ENCODE data around the gene PARP4.
"Not testable (repeated sequence)": the region's sequence is repeated elsewhere in the genome, so short reads cannot be mapped to it uniquely, and the experiment has no call there.

The PARP4 gene

DNA sequence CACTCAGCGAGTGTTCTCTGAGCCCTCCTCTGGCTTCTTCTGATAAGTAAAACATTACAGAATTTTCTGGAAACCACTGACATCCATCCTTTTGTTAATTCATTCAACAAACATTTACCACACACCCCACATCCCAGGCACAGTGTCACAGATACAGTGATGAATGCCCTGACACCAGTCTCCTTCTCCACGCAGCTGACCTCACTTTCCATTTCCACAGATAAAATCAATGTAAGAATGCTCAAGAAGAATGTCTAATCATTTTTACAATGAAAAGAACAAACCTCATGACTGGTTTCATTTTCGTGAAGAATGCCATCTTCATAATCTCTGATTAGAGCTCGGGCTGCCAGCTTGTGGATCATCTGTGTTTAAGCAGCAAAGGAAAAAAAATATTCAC, 69.2 kb downstream of the PARP4 start:
- no peak for DNase-seq

DNA sequence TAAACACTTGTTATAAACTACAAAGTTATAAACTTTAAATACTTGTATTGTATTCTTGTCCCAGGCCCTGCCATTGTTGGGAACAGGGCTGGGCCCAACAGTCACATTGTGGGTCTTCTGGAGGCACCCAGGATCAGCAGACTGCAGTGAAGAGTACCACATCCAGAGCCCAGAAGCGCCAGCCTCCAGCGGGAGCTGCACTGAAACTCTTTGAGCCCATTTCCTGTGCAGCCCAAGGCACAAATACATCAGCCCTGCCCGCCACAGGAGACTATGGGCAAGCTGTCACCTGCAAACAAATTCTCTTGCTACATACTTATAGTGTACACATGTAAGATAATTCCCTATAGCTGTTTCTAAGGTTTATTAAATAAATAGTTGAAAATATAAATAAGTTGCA, 86.5 kb downstream of the PARP4 start:
- DNase-seq, result not testable (repeated sequence)

DNA sequence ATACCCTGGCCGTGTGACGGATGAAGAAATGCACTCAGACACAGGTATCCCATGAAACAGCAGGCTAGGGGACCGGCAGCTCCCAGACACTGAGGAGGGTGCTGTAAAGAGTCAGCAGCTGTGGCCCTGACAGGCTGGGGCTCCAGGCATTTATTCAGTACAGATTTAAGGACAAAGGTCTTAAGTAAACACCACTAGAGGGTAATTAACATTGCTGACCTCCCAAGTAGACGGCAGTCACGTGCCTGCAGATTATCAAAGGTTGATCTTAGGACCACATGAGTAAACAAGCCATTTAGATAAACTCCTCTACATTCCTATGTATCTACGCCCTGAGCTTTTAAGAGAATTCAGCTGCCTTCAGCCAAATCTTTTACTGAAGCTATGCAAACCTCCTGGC, 92.9 kb downstream of the PARP4 start:
- DNase-seq, result not testable (repeated sequence)

DNA sequence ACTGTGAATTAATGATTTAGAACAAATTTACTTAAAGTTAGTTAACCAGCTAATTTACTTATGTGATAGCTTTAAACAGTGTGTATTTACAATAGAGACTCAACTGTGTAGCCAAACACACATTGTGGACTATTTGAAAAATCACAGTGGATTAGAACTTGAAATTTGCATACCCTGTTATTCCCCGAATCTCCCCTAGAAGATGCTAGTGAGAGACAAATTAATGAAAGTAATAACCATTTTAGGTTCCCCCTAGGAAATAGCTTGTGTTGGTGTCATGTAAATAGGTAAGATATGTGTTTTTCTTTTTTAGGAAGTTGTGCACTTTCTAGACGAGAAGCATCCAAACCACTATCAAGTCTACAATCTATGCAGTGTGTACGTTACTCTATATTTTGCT, 104.7 kb downstream of the PARP4 start:
- DNase-seq, result no peak

DNA sequence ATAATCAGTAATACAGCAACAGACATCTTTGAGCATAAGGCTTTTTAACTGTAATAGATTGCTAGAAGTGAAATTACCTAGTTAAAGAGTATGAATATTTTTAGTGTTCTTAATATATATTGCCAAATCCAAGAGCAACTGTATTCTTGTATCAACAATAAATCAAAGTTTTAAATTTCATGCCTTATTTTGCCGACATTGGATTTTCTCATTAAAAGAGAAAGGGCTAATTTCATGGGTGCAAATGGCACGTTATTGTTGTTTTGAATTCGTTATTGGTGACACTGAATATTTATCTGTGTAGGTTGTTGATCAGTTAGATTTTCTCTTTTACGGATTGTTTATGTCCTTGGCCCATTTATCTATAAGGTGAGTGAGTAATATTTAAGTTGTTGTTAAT, 106.1 kb downstream of the PARP4 start:
- DNase-seq, result no peak

DNA sequence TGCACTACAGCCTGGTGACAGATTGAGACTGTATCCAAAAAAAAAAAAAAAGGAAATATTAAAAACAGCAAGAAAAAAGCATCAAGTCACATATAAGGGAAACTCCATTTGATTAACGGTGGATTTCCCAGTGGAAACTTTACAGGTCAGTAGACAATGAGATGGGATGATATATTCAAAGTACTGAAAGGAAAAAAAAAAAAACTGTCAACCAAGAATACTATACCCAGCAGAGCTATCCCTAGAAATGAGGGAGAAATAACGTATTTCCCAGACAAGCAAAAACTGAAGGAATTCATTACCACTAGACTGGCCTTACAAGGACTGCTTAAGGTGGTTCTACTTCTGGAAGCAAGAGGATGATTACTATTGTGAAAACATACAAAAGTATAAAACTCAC, 115.8 kb downstream of the PARP4 start:
- DNase-seq, result no peak

DNA sequence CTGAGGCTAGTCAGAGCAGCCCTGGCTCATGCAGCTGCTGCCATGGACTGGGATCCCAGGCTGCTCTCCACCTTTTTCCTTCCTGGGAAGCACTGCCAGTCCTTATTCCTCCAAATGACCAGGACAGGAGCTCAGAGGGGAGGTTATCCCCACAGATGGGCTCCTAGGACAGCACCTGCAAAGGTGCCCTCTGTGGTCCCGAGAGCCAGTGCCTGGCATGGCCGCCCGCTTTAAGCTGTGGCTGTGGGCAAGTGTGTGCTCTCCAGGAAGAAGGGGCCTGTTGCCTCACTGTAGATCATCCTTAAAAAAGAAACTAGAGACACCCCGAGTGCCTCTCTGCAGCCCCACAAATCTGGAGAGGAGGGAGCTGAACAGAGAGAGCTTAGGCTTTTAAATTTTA, 119.6 kb downstream of the PARP4 start:
- DNase-seq, result no peak

DNA sequence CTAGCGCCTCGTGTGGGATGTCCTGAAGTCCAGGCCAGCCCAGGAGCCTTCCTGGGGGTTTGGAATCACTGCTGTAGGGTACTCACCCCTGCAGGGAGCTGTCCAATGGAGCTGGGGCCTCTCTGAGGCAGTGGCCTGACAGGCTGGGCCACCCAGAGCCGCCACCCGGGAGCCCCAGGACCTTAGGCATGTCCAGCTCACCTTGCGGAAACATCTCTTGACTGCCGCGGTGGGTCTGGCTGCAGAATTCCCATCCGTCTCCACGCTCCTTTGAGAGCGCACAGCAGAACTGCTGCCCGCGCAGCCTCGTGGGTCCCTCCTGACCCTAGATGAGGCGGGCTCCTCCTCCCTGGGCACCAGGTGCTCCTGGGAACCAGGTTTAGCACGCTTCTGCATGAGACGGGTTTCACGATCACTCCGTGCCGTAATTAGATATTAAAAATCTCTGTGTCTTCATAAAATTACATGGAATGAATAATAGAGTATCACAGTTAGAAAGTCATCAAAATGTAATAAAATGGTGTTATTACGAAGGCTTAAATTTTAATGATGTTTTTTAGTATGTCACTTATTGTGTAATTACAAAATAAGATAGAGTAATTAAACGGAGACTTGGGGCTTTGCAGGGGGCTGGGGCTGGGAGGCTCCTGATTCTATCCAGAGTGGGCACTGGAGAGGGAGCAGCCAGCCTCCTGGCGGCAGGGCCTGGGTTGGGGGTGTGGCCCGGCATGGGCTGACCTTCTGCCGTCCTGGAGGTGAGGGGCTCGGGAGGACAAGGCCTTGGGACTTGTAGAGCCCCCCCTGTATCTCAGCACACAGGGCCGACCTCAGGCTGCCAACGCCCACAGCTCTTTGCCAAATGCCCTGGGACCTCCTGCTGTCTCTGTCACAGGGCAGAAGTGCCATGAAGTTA, 120.6 kb downstream of the PARP4 start:
- not testable (repeated sequence) for DNase-seq

DNA sequence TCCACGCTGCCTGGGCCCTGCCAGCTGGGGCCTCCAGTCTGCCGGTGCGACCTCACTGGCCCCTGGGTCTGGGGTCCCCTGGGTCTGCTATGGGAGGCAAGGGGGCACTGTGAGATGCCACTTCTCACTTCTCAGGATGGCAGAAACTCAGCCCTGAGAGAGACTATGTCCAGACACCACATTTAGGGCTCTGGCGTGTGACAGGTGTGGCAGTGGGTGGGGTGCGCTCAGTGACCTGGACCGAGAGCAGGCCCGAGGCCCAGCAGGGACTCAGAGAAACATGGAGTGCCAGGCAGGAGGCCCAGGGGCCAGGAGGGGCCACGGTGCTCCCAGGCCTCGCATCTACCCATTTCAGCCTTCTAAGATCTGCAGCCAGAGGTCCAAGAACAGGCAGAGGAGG, 121.8 kb downstream of the PARP4 start:
- not testable (repeated sequence) for DNase-seq

DNA sequence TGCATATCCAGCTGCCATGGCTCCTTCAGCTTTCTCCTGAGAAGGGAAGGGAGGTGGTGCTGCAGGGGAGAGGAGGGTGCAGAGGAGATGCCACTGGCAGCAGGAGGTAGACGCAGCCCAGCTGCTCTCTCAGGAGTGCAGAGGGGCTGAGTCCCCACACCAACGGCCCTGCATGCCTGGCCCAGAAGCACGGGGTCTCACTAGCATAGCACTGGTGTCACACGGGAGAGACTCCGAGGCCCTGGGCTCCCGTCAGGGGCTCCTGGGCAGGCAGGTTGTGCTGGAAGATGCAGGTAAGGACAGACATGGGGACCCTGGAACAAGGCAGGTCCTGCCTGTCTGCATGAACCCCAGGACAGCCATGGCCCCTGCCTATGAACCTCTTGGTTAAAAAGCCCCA, 123.1 kb downstream of the PARP4 start:
- no peak for DNase-seq

DNA sequence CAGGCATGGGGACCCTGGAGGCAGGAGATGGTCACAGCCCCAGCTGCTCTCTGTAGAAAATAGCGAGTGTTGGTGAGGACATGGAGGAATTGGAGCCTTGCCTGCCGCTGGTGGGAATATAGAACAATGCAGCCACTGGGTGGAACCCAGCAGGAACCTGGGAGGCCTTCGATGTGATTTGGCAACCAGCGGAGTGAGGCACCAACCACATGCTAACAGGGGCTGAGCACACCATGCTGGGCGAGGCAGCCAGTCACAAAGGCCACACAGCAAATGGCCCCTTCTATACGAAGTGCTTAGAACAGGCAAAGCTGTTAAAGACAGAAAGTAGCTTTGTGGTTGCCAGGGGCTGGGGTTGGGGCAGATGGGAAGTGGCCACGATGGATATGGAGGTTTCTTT, 123.8 kb downstream of the PARP4 start:
- DNase-seq, result not testable (repeated sequence)

DNA sequence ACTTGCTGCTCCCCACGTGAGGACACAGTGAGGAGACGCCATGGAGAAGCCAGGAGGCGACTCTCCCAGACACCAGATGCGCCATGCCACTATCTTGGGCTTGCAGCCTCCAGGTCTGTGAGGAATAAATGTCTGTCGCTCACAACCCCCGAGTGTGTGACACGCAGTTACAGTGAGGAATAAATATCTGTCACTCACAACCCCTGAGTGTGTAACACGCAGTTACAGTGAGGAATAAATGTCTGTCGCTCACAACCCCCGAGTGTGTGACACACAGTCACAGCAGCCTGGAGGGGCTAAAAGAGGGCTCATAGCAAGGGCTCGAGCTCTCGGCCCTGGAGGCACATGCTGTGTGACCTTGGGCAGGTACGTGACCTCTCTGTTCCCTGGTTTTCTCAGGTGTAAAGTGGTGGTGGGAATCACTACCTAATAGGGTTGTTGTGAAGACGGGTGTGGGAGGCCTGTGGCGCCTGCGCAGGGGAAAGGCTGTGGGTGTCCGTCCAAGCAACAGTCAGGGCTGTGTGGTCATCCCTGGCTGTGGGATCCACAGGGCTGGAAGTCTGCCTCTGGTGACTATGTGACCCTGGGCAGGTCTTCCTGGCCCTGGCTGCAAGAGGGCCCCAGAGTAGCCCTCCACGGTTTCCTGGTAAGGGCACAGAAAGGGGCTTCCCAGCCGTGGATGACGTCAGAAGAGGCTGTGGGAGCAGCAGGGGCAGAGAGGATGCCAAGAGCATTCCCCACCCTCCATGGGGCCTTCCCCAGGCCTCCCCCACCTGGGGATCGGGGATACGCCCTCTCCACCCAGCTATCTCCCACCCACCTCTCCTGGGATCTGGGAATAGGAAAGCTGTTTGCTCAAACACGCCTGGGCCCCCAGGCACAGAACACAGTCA, 125.5 kb downstream of the PARP4 start:
- no peak for DNase-seq

DNA sequence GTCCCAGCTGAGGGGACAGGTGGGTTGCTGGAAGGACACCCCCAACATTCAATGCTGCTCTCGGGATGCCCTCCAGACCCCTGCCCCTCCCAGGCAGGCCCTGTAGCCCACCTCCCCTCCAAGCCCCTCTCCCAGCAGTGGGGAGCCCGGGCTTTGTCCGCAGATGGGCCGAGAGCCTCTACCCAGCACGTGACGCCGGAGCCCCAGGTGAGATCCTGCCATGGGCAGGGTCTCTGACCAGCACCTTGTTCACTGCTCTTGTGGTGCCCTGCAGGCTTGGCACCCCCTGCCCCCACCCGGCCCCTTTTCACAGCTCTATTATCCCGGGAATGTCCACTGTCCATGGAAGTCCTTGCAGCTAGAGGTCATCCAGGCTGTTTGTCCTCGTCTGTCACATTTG, 126.7 kb downstream of the PARP4 start:
- no peak for DNase-seq

DNA sequence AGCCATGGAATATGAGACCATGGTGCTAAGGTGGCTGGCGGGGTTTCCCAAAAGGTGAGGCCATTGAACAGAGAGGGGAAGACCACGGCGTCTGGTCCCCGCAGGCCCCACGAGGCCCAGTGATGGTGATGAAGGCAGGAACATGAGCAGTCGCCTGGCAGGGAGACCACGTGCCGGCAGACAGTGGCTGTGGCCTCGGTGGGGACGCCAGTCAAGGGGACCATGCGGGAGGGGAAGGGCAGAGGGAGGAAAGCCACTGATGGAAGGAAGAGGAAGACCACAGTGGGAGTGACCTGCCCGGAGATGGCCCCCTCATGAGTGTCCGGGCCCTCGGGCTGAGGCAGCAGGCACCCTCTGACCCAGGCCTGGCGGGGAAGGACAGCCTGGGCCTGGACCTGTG, 127.6 kb downstream of the PARP4 start:
- not testable (repeated sequence) for DNase-seq

DNA sequence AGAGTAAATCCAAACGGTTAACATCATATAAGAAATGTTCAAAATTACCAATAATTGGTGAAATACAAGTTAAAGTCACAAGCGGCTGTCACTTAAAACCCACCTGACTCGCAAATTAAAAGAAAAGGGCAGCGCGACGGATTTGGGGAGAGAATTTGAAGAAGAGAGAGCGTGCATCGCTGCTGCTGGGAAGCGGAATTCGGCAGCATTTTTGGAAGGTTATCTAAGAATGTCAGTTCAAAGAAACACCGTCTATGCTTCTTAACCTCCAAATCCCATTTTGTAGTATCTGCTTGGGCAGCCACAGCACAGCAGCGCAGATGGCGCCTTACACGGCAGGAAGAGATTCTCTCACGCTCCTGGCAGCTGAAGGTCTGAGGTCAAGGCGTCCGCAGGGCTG, 128.5 kb downstream of the PARP4 start:
- DNase-seq, result not testable (repeated sequence)

DNA sequence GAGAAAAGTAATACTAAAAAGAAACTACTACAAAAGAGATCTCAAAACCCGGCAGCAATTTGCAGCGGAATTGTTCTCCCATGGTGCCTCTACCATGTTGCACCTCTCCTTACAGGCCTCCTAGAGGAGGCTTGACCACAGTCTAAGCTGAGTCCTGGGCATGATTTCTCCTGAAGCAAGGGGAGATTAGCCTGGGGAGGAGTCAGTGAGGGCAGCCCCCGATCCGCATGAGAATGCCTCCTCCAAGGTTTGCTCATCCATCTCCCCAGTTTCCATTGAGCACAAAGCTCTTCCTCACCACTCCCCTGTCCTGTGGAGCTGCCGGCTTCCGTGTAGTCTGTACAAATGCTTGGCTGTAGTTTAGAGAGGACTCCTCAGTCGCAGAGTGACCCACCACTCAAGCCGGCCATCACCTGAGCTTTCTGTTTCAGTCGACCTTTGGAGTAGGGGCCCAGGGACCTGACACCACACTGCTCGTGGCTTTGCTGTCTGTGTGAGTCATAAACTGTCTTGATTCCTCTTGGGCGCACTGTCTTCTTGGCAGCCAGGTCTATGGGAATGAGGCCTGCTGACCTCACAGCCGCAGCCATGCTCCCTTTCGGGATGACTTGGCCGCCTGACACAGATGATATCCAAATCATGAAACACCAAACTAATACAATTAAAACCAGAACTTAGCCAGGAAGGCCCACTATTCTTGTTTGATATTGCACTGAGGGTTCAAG, 130.9 kb downstream of the PARP4 start:
- DNase-seq, result no peak

DNA sequence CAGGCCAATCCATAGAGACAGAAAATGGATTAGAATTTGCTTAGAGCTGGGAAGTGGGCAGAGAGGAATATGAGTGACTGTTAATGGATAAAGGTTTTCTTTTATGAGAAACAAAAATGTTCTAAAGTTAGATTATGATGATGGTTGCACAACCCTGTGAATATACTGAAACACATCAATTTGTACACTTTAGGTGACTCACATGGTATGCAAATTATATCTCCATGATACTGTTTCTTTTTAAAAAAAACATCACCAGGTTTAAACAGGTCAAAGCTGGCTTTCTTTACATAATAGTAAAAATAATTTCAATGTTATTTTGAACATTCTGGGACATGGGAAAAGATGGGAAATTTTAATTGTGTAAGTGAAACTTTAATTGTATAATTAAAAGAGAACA, 131.7 kb downstream of the PARP4 start:
- not testable (repeated sequence) for DNase-seq

DNA sequence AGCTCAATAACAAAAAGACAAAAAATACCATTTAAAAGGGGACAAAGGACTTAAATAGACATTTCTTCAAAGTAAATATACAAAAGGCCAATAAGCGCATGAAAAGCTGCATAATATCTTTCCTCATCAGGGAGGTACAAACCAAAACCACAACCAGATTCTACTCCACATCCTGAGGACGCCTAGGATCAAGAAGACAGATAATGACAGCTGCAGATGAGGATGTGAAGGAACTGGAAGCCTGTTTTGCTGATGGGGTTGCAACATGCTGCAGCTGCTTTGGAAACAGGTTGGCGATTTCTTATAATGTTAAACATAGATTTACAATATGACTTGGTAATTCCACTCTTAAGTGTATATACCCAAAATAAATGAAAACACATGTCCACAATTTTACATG, 132.4 kb downstream of the PARP4 start:
- not testable (repeated sequence) for DNase-seq

DNA sequence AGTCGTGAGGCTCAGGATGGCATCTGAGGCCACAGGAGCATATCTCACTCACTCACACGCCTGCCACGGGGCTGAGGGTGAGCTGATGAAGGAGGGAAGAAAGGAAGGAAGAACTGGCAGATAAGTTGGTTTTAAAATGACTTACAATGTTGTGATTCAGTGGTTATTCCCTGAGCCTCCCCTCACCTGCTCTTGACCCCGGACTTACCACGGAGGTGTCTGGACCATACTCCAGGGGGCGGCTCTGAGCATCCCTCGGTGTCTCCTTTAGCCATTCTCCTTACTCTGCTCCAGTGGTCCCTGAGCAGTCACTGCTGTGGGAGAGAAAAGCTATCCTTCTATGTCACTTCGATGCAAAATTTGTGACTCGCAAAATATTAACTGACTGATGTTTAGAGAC, 141.3 kb downstream of the PARP4 start:
- not testable (repeated sequence) for DNase-seq

All from NCI-H446 (cell line).